NCI-H1694 treated with DMSO at 0.1 percent for 48 hours (cell line): Measurements from ENCODE around the gene RHBDD2.
"Not testable (repeated sequence)": the region's sequence is repeated elsewhere in the genome, so short reads cannot be mapped to it uniquely, and the experiment has no call there.

Experiments
- DNase-seq: peaks from one replicate; lab custom pipeline; 2025; lab: John Stamatoyannopoulos, UW

Gene RHBDD2

DNA sequence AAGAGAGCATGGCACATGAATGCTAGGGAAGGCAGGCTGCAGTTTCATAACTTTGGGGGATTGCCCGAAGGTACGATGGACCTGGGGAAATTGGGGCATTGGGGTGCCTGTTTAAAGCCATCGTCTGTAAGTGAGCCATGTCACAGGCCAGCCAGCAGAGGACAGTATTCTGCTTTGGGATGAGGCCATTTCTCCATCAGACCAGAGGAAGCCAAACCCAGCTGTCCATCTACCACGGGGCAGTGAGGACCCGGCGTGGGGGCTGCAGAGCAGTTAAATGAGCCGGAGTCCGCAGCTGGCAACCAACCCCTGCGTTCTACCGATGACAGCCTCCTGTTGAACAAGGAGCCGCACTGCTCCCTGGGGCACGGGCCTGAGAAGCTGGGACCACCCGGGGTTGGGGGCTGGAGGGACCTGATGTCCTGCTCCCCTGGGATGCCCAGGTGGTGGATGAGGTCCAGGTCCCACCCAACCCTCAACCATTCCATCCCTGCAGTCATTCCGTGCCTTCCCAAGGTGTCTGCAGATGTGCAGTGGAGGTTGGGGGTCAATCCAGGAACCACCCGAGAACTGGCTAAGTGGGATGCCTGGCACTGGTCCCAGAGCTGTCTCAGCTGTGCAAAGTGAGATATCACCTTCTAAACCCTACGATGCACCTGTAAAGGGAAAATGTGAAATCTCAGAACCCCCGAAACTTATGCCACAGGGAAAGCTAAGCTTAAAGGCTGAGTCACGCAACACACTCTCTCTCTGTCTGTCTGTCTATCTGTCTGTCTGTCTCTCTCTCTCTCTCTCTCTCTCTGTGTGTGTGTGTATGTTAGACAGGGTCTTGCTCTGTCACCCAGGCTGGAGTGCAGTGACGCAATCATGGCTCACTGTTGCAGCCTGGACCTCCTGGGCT lies 12.1 kb upstream of the RHBDD2 start:
- peak; percentile 69 for DNase-seq

DNA sequence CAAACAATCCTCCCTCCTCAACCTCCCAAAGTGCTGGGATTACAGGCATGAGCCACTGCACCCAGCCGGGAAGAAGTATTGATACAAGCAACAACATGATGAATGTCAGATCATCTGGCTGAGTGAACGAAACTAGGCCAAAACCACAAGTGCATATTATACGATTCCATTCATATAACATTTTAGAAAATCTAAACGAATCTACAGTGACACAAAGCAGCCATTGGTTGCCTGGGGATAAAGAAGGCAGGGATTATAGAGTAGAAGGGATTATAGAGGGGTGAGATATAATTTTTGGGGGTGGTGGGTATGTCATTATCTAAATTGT lies 11.5 kb upstream of the RHBDD2 start:
- no peak for DNase-seq

DNA sequence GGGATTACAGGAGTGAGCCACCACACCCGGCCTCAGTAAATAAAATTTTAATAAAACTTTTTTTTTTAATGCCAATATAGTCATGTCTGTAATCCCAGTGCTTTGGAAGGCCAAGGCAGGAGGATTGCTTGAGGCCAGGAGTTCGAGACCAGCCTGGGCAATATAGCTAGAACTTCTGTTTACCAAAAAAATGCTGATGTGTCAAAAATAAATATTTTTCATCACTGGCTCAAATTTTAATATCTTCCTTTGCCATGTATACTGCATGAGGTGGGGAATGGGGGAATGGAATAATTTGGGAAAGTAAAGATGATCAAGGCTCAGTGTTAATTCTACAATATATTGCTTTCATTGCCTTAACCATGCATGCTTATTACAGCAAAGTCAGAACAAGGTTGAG lies 10.7 kb upstream of the RHBDD2 start:
- no peak for DNase-seq

- no peak for DNase-seq
Observed at GRCh38 chr7:75869776-75870379, 9.0 kb upstream of the RHBDD2 start.

DNA sequence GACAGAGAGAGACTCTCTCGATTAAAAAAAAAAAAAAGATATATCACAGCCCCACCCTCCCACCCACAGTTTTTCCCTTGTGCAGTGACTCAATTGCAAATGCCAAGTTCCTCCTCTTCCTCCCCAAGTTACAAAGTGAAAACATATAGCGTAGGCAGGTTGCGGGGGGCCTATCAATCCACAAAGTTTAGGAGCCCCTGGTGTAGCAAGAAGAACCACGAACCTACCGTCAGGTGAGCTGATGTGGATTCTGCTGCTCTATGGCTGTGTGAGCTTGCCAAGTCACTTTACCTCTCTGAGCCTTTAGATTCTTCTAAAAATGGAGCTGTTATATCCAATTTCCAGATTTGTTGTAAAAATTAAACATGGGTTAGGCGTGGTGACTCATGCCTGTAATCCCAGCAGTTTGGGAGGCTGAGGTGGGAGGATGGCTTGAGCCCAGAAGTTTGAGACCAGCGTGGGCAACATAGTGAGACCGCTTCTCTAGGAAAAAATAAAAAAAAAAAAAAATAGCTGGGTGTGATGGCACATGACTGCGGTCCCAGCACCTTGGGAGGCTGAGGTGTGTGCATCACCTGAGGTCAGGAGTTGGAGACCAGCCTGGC lies 8.2 kb upstream of the RHBDD2 start:
- no peak for DNase-seq

GRCh38 chr7:75872073-75872782 lies 6.6 kb upstream of the RHBDD2 start:
- no peak for DNase-seq

DNA sequence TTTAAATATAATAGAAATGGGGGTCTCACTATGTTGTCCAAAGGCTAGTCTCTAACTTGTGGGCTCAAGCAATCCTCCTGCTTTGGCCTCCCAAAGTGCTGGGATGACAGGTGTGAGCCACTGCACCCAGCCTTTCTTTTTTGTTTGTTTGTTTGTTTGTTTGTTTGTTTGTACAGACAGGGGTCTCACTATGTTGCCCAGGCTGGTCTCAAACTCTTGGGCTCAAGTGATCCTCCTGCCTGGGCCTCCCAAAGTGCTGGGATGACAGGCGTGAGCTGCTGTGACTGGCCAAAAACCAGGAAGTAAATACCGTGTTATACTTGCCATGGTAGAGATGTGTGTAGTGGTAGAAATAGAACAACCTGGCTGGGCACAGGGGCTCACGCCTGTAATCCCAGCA lies 4.7 kb upstream of the RHBDD2 start:
- DNase-seq, result not testable (repeated sequence)

- DNase-seq, result no peak
Observed at GRCh38 chr7:75875113-75876080, 3.4 kb upstream of the RHBDD2 start.

DNA sequence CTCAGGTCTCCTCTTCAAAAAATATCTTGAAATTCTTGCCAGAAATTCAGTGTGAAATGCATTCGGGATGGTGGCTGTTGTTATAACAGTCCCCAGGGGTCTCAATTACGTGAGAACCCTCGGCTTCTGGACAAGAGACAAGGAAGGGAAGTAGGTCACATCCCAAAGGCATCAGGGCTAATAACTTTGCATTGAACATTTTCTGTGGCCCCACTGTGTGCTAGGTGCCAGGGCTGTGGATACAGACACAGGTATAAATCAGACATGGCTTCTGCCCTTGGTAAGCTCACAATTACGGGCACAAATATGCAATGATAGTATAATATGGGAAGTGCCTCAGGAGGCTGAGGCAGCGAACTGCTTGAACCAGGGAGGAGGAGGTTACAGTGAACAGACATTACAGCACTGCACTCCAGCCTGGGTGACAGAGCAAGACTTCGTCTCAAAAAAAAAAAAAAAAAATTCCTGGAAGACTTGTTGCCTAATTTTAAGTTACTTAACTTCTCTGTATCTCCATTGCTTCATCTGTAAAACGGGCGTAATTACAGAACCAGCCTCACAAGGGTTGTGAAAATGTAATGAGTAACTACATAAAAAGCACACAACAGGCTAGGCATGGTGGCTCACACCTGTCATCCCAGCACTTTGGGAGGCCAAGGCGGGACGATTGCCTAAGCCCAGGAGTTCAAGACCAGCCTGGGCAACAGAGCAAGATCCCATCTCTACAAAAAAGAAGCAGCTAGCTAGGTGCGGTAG lies 2.5 kb upstream of the RHBDD2 start:
- no peak for DNase-seq

- no peak for DNase-seq
Observed at GRCh38 chr7:75878312-75878768, 494 bp upstream of the RHBDD2 start.

DNA sequence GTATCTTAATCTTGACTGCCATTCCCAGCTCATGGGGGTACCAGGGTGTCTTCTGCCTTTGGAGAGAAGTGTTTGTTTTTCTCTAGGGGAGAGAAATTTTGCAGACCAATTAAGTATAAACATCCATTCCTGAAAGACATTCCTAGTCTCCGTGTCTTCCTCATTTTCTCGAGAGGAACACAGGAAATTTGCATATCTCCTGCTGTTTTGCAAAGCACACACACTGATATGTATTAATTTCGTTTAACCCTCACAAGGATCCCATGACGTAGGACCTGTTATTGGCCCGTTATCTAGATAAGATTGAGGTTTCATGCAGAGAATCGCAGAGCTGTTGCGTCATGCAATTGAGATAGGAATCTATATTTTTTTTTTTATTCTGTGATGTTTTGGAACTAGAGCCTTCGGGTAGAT lies 944 bp downstream of the RHBDD2 start:
- no peak for DNase-seq

DNA sequence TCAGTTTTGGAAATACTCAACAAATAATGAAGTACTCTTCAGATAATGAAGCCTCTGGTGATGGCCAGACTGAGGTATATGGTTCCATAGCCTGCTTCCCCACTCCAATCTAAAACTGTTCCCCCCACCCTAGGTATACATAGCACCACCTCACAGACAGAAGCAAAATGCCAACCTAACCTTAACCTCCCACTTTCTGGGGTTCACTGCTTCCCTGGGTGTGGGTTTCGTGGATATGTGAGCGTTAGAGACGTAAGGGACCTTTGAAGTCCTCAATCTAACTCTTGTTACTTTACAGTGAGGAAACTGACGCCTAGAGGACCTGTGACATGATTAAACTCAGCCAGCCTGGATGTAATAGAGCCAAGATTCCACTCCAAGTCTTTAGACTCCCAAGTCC lies 1.4 kb downstream of the RHBDD2 start:
- DNase-seq, result no peak

DNA sequence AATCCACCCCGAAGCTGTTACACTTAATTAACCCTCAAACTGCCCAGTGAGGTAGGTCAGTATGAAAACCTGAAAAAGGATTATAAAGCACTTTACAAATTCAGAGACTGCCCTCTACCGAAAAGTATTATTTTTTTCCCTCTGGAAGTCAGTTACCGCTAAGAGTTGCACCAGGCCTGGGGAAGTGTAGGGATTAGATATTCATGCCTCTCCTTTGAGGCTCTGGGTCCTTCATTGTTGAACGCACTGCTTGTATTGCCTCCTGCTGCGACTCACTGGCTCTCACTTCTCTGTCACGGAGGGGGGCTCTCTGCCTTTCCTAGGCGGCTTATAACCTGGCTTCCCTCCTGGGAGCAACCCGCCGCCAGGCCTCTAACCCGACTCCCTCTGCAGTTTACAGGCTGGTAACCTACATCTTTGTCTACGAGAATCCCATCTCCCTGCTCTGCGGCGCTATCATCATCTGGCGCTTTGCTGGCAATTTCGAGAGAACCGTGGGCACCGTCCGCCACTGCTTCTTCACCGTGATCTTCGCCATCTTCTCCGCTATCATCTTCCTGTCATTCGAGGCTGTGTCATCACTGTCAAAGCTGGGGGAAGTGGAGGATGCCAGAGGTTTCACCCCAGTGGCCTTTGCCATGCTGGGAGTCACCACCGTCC lies 2.7 kb downstream of the RHBDD2 start:
- DNase-seq, result no peak

GRCh38 chr7:75883265-75883824 lies 4.5 kb downstream of the RHBDD2 start:
- not testable (repeated sequence) for DNase-seq

DNA sequence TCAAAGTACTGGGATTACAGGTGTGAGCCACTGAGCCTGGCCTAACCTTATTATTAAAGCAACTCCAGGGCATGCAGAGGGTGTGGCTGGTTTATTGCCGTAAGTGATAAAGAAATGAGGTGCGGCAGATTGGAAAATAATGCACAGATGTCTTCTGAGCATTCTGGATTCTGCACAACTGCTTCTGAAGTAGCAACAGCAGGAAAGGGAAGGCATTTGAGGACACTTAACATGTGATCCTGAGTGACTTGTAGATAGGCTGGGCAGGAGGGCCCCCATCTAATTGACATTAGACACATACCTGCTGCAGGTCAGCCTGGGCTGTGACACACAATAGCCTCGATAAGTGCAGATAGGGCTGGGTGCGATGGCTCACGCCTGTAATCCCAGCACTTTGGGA lies 5.6 kb downstream of the RHBDD2 start:
- peak; percentile 15 for DNase-seq

- peak; percentile 84 for DNase-seq
Observed at GRCh38 chr7:75885036-75885435, 6.2 kb downstream of the RHBDD2 start.

GRCh38 chr7:75887669-75888369 lies 9.0 kb downstream of the RHBDD2 start:
- no peak for DNase-seq

- DNase-seq, result no peak
Observed at GRCh38 chr7:75888464-75889222, 9.8 kb downstream of the RHBDD2 start.
